A673 (cell line): ENCODE data around the gene CCDC102A. TPM values are rescaled to one million over a fixed set of nuclear protein-coding genes. Genes with fewer than 3 reads are reported as not detected.
A peak's percentile ranks its signal among the peaks of the same experiment; 100 is the strongest.

Experiments used
- BruUV-seq: library from RNA; stranded (reverse); fragments of 400-500 nt; replicated peaks from 2 replicates; lab custom pipeline; 2021; lab: Mats Ljungman, UMichigan
- CTCF ChIA-PET: fragments of 300-600 bp; sonication (Branson Sonifier 250); formaldehyde crosslinking; loops from one replicate; lab custom pipeline; 2022; ENCODE audit warnings: antibody characterized with exemption; lab: Charles Lee
- POLR2A ChIA-PET: fragments of 300-600 bp; sonication (Branson Sonifier 250); formaldehyde crosslinking; loops from one replicate; lab custom pipeline; 2022; ENCODE audit warnings: antibody characterized with exemption; ENCODE audit not compliant: low non-redundant PET; lab: Charles Lee
- DNase-seq: peaks from one replicate; pipeline ENCODE4 v3.0.0-alpha.2; 2015; ENCODE audit warnings: low spot score
- H3K27ac ChIP-seq: fragments of 200-600 bp; sonication (generic); 2 replicates; pipeline ENCODE4 v1.5.1; 2016; ENCODE audit warnings: mixed run types, low read depth, mild to moderate bottlenecking, mixed read lengths, antibody characterized with exemption, low read length; ENCODE audit not compliant: poor library complexity, severe bottlenecking
- H3K27me3 ChIP-seq: fragments of 200-600 bp; sonication (generic); replicated peaks from 2 replicates; pipeline ENCODE4 v1.6.1; 2017; ENCODE audit warnings: mixed run types, low read depth, mild to moderate bottlenecking, mixed read lengths, antibody characterized with exemption, low read length; ENCODE audit not compliant: insufficient read depth, poor library complexity
- H3K36me3 ChIP-seq: fragments of 200-600 bp; sonication (generic); 2 replicates; pipeline ENCODE4 v1.6.1; 2016; ENCODE audit warnings: mixed run types, mild to moderate bottlenecking, mixed read lengths, antibody characterized with exemption, low read length; ENCODE audit not compliant: insufficient read depth, poor library complexity, severe bottlenecking
- H3K4me1 ChIP-seq: fragments of 200-600 bp; sonication (generic); 2 replicates; pipeline ENCODE4 v1.6.1; 2017; ENCODE audit warnings: mixed run types, mild to moderate bottlenecking, mixed read lengths, antibody characterized with exemption, low read length; ENCODE audit not compliant: insufficient read depth, poor library complexity, severe bottlenecking
- H3K4me3 ChIP-seq: fragments of 200-600 bp; sonication (generic); 2 replicates; pipeline ENCODE4 v1.5.1; 2016; ENCODE audit warnings: low read depth, mixed run types, mild to moderate bottlenecking, mixed read lengths, low read length; ENCODE audit not compliant: poor library complexity, severe bottlenecking
- H3K9me3 ChIP-seq: fragments of 200-600 bp; sonication (generic); 2 replicates; pipeline ENCODE4 v1.6.1; 2016; ENCODE audit warnings: mixed run types, low read depth, mild to moderate bottlenecking, mixed read lengths, antibody characterized with exemption, low read length; ENCODE audit not compliant: poor library complexity, severe bottlenecking
- CTCF ChIP-seq: fragments of 300-800, 200-600 bp; sonication (generic); conservative IDR thresholded peaks from 2 replicates; pipeline ENCODE4 v1.5.1; 2017; ENCODE audit warnings: low read depth, mild to moderate bottlenecking, antibody characterized with exemption, low read length, moderate library complexity, mixed read lengths
- EZH2 ChIP-seq: fragments of 200-600 bp; sonication (generic); IDR thresholded peaks from 2 replicates; pipeline ENCODE4 v1.6.1; 2017; ENCODE audit warnings: borderline replicate concordance, low read depth, mild to moderate bottlenecking, mixed read lengths, antibody characterized with exemption, low read length; ENCODE audit not compliant: poor library complexity, severe bottlenecking
- intact Hi-C: fragments of 100-400 bp; cut with micrococcal nuclease; formaldehyde crosslinking; loops from one replicate; pipeline ENCODE4 v1.10.0; 2022; ENCODE audit not compliant: unreplicated experiment
- total RNA-seq: library from RNA; stranded (reverse); gene quantifications from 2 replicates; pipeline ENCODE4 v1.2.3, GENCODE V29; 2021

CCDC102A gene
- total RNA-seq, 1 experiment from 2014 or later, result 10.3 TPM

GRCh38 chr16:57480754-57481230, 55.6 kb downstream of the CCDC102A start:
- BruUV-seq, result no TSS peak
- Histone ChIP-seq H3K36me3 (no peaks in the 10 kb centered on the region), H3K9me3 (no peaks in the 10 kb centered on the region)

GRCh38 chr16:57479976-57480753, 56.2 kb downstream of the CCDC102A start:
- POLR2A ChIA-PET, result interaction anchor here (0.6 to 0.7 kb wide), 2 partner anchors 9 to 255 kb away, joined by 3 to 13 read pairs; no protein-coding TSS in a partner anchor
- intact Hi-C loops, result no loop called here

More at GRCh38 chr16:57480754-57481230, 55.6 kb downstream of the CCDC102A start:
- Histone ChIP-seq H3K4me1 (peaks cover 15% of the 10 kb centered on the region), H3K27ac (no peak overlapping the region), H3K27me3 (no peaks in the 10 kb centered on the region), H3K4me3 (no peak overlapping the region)
- TF ChIP-seq EZH2, result no peak
- TF ChIP-seq CTCF, result no peak
- DNase-seq, result no peak
- ChIA-PET CTCF (no interaction called here), POLR2A (interaction anchor here (0.6 kb wide), 1 partner anchor 10 kb away, joined by 3 read pairs; no protein-coding TSS in a partner anchor)
- intact Hi-C loops, result no loop called here

More at GRCh38 chr16:57479976-57480753, 56.2 kb downstream of the CCDC102A start:
- no TSS peak for BruUV-seq
- Histone ChIP-seq H3K9me3 (no peaks in the 10 kb centered on the region), H3K4me1 (peaks cover 15% of the 10 kb centered on the region), H3K27me3 (no peaks in the 10 kb centered on the region), H3K36me3 (no peaks in the 10 kb centered on the region), H3K27ac (no peak overlapping the region), H3K4me3 (peak overlapping the region; percentile 49)
- CTCF ChIA-PET, result no interaction called here
- TF ChIP-seq CTCF, result no peak
- no peak for TF ChIP-seq EZH2
- no peak for DNase-seq
